H9 (cell line): ENCODE data around the gene FAM131C. TPM values are rescaled to one million over a fixed set of nuclear protein-coding genes. Genes with fewer than 3 reads are reported as not detected.

ENCODE experiments used
- DNase-seq: peaks from one replicate; pipeline ENCODE4 v3.0.0-alpha.2; 2017
- H2AFZ ChIP-seq: one replicate; pipeline ENCODE4 v1.6.1; 2013; ENCODE audit warnings: mild to moderate bottlenecking, low read length, control low read depth, moderate library complexity
- H2AK5ac ChIP-seq: 2 replicates; pipeline ENCODE4 v1.6.1; 2013; ENCODE audit warnings: low read length, control low read depth, mixed read lengths; ENCODE audit not compliant: insufficient read length
- H2BK120ac ChIP-seq: one replicate; pipeline ENCODE4 v1.6.1; 2013; ENCODE audit warnings: low read depth, mild to moderate bottlenecking, low read length, control low read depth, inconsistent platforms; ENCODE audit not compliant: poor library complexity, severe bottlenecking
- H2BK12ac ChIP-seq: 2 replicates; pipeline ENCODE4 v1.6.1; 2013; ENCODE audit warnings: low read length, control low read depth, mixed read lengths, low read depth; ENCODE audit not compliant: insufficient read length
- H2BK15ac ChIP-seq: 2 replicates; pipeline ENCODE4 v1.6.1; 2013; ENCODE audit warnings: low read depth, low read length, control low read depth
- H2BK20ac ChIP-seq: one replicate; pipeline ENCODE4 v1.6.1; 2013; ENCODE audit warnings: low read depth, mild to moderate bottlenecking, low read length, control low read depth, inconsistent platforms; ENCODE audit not compliant: poor library complexity, severe bottlenecking
- H2BK5ac ChIP-seq: 2 replicates; pipeline ENCODE4 v1.6.1; 2013; ENCODE audit warnings: low read length, control low read depth, mixed read lengths; ENCODE audit not compliant: insufficient read length
- H3K14ac ChIP-seq: 2 replicates; pipeline ENCODE4 v1.6.1; 2013; ENCODE audit warnings: low read length, control low read depth; ENCODE audit not compliant: insufficient read depth
- H3K18ac ChIP-seq: 2 replicates; pipeline ENCODE4 v1.6.1; 2013; ENCODE audit warnings: low read depth, mild to moderate bottlenecking, mixed read lengths, low read length, control low read depth; ENCODE audit not compliant: insufficient read length
- H3K23ac ChIP-seq: 2 replicates; pipeline ENCODE4 v1.6.1; 2013; ENCODE audit warnings: low read length, control low read depth, mixed read lengths, low read depth; ENCODE audit not compliant: insufficient read length
- H3K23me2 ChIP-seq: 2 replicates; pipeline ENCODE4 v1.6.1; 2013; ENCODE audit warnings: low read depth, mild to moderate bottlenecking, mixed read lengths, low read length, control low read depth; ENCODE audit not compliant: insufficient read length, poor library complexity, severe bottlenecking
- H3K27ac ChIP-seq: 2 replicates; pipeline ENCODE4 v1.5.1; 2013; ENCODE audit warnings: low read length, control low read depth, mixed read lengths, low read depth; ENCODE audit not compliant: insufficient read length
- H3K27me3 ChIP-seq: 2 replicates; pipeline ENCODE4 v1.6.1; 2013; ENCODE audit warnings: low read length, control low read depth, inconsistent platforms; ENCODE audit not compliant: insufficient read depth
- H3K4ac ChIP-seq: 2 replicates; pipeline ENCODE4 v1.6.1; 2013; ENCODE audit warnings: low read depth, mild to moderate bottlenecking, control low read depth, inconsistent platforms, low read length, moderate library complexity
- H3K4me1 ChIP-seq: 2 replicates; pipeline ENCODE4 v1.6.1; 2013; ENCODE audit warnings: low read length, control low read depth, inconsistent platforms; ENCODE audit not compliant: insufficient read depth
- H3K4me2 ChIP-seq: 2 replicates; pipeline ENCODE4 v1.6.1; 2013; ENCODE audit warnings: low read length, control low read depth, mixed read lengths; ENCODE audit not compliant: insufficient read length, insufficient read depth
- H3K56ac ChIP-seq: 2 replicates; pipeline ENCODE4 v1.6.1; 2013; ENCODE audit warnings: low read depth, mild to moderate bottlenecking, mixed read lengths, low read length, control low read depth; ENCODE audit not compliant: insufficient read length
- H3K79me1 ChIP-seq: 2 replicates; pipeline ENCODE4 v1.6.1; 2013; ENCODE audit warnings: low read depth, mild to moderate bottlenecking, moderate library complexity, low read length, control low read depth, inconsistent platforms; ENCODE audit not compliant: insufficient read depth, poor library complexity, severe bottlenecking
- H3K79me2 ChIP-seq: 2 replicates; pipeline ENCODE4 v1.6.1; 2013; ENCODE audit warnings: low read length, control low read depth, inconsistent platforms; ENCODE audit not compliant: insufficient read depth
- H3K9ac ChIP-seq: 2 replicates; pipeline ENCODE4 v1.6.1; 2013; ENCODE audit warnings: low read length, control low read depth, mixed read lengths; ENCODE audit not compliant: insufficient read length; ENCODE audit errors: extremely low read depth
- H3K9me3 ChIP-seq: one replicate; pipeline ENCODE4 v1.6.1; 2013; ENCODE audit warnings: low read depth, low read length, inconsistent platforms; ENCODE audit not compliant: control insufficient read depth
- H3T11ph ChIP-seq: one replicate; pipeline ENCODE4 v1.6.1; 2013; ENCODE audit warnings: mild to moderate bottlenecking, low read length, control low read depth, inconsistent platforms
- H4K20me1 ChIP-seq: one replicate; pipeline ENCODE4 v1.6.1; 2013; ENCODE audit not compliant: control insufficient read depth, insufficient read length, insufficient read depth
- H4K5ac ChIP-seq: 2 replicates; pipeline ENCODE4 v1.6.1; 2013; ENCODE audit warnings: low read depth, mild to moderate bottlenecking, mixed read lengths, low read length, control low read depth; ENCODE audit not compliant: insufficient read length
- H4K8ac ChIP-seq: replicated peaks from 2 replicates; pipeline ENCODE4 v1.6.1; 2013; ENCODE audit warnings: low read length, control low read depth, mixed read lengths, low read depth; ENCODE audit not compliant: insufficient read length
- H4K91ac ChIP-seq: 2 replicates; pipeline ENCODE4 v1.6.1; 2013; ENCODE audit warnings: low read depth, mild to moderate bottlenecking, moderate library complexity, mixed read lengths, low read length, control low read depth; ENCODE audit not compliant: insufficient read length
- H3K27ac Mint-ChIP-seq, 3 experiments: 2 replicates in 2 of 3; 3 replicates in 1 of 3; pipeline ENCODE4 v1.8.0; 2020 to 2021; ENCODE audit warnings: mixed read lengths in 3 of 3, mild to moderate bottlenecking in 1 of 3, moderate library complexity in 1 of 3
- H3K27me3 Mint-ChIP-seq: 2 replicates; pipeline ENCODE4 v1.8.0; 2021; ENCODE audit warnings: low read depth, mild to moderate bottlenecking, moderate library complexity, mixed read lengths
- H3K36me3 Mint-ChIP-seq, 3 experiments: 2 replicates in 2 of 3; 3 replicates in 1 of 3; pipeline ENCODE4 v1.8.0; 2020 to 2021; ENCODE audit warnings: low read depth in 3 of 3, mixed read lengths in 3 of 3; ENCODE audit not compliant: insufficient read depth in 1 of 3
- H3K4me1 Mint-ChIP-seq, 2 experiments: 2 replicates each; pipeline ENCODE4 v1.8.0; 2020; ENCODE audit warnings: mixed read lengths in 2 of 2
- H3K4me3 Mint-ChIP-seq, 2 experiments: 2 replicates in 1 of 2; 3 replicates in 1 of 2; pipeline ENCODE4 v1.8.0; 2020 to 2021; ENCODE audit warnings: mild to moderate bottlenecking in 2 of 2, mixed read lengths in 2 of 2, moderate library complexity in 1 of 2
- H3K9me3 Mint-ChIP-seq, 2 experiments: 2 replicates in 1 of 2; 3 replicates in 1 of 2; pipeline ENCODE4 v1.8.0; 2020; ENCODE audit warnings: mild to moderate bottlenecking in 2 of 2, mixed read lengths in 2 of 2, moderate library complexity in 1 of 2
- CTCF ChIP-seq: fragments of 200-600 bp; sonication (generic); conservative IDR thresholded peaks from 3 replicates; pipeline ENCODE4 v1.8.0; 2021; ENCODE audit warnings: antibody characterized with exemption, mild to moderate bottlenecking
- WGBS: extraction: QIAGEN DNeasy Blood & Tissue Kit; methylation state at CpG from one replicate; pipeline ENCODE4 v1.1.7; 2013; ENCODE audit warnings: missing lambda C conversion rate, low lambda C conversion rate, mixed read lengths; ENCODE audit not compliant: insufficient read length; ENCODE audit errors: extremely low coverage; 5-methylcytosine and 5-hydroxymethylcytosine counted together
- total RNA-seq: library from RNA; stranded (reverse); gene quantifications from 2 replicates; pipeline ENCODE4 v1.2.1, GENCODE V29; 2021

FAM131C gene
- total RNA-seq, 1 experiment from 2014 or later: 0.61 TPM

DNA sequence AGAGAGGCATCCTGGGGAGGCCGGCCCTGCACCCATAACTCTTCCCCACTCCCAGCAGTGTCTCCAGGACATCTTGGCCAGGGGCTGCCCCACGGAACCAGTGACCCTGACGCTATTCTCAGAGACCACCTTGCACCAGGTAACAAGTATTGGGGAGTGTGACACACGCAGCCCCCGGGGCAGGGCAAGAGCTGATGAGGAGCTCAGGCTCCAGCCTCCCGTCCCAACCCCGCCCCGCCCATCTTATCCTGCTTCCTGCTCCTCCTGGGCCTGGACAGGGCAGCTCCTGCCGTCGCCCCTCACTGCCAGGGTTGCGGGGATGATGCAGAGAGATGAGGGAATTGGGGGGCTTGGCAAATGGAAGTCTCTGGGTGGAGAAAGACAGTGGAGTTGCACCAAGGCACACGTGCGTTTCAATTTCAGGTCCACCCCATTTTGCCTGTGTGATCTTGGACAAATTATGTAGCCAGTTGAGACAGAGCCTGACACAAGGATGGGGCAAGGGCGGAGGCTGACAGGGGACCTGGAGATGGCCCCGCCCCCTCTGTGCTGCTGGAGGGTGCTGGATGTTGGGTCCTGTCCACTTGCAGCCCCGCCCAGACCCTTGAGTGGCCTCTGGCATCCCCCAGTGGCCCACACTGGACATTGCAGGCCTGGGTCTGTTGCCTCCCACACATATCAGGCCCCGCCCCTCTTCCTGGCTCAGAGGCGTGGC is 40.9 kb downstream of the FAM131C start:
- H3T11ph ChIP-seq: no peak overlapping the region
- H3K79me1 ChIP-seq: no peaks in the 10 kb centered on the region
- Mint-ChIP-seq H3K27me3 (peaks cover 12% of the 10 kb centered on the region), H3K4me3 (no peak overlapping the region), H3K9me3 (no peaks in the 10 kb centered on the region), H3K27ac (no peak overlapping the region), H3K36me3 (no peaks in the 10 kb centered on the region), H3K4me1 (peaks cover 13 to 22% of the 10 kb centered on the region in 2 experiments)
- H3K9me3 ChIP-seq: no peaks in the 10 kb centered on the region
- H2BK5ac ChIP-seq: no peak overlapping the region
- WGBS: no CpG with 5 or more reads among the region's 18 CpGs
- H3K14ac ChIP-seq: no peak overlapping the region
- no peak overlapping the region for H3K4me2 ChIP-seq
- no peak overlapping the region for H2AK5ac ChIP-seq
- H3K27ac ChIP-seq: no peak overlapping the region
- no peak overlapping the region for H2AFZ ChIP-seq
- H4K8ac ChIP-seq: no peak overlapping the region
- peak; percentile 98 for DNase-seq
- no peak overlapping the region for H2BK120ac ChIP-seq
- H3K23me2 ChIP-seq: no peaks in the 10 kb centered on the region
- H2BK12ac ChIP-seq: no peak overlapping the region
- no peak overlapping the region for H3K9ac ChIP-seq
- H3K56ac ChIP-seq: no peak overlapping the region
- H2BK20ac ChIP-seq: no peak overlapping the region
- no peak overlapping the region for H2BK15ac ChIP-seq
- peak; percentile 95 for TF ChIP-seq CTCF
- H3K4ac ChIP-seq: no peak overlapping the region
- H3K27me3 ChIP-seq: no peaks in the 10 kb centered on the region
- H3K23ac ChIP-seq: no peak overlapping the region
- no peaks in the 10 kb centered on the region for H3K79me2 ChIP-seq
- no peak overlapping the region for H4K91ac ChIP-seq
- H4K20me1 ChIP-seq: no peaks in the 10 kb centered on the region
- H3K18ac ChIP-seq: no peak overlapping the region
- H3K4me1 ChIP-seq: peaks cover 2% of the 10 kb centered on the region; the same call in 1 of the 2 replicates
- no peak overlapping the region for H4K5ac ChIP-seq
